SK-N-SH (cell line): Measurements from ENCODE around the gene MAMSTR. TPM values are rescaled to one million over a fixed set of nuclear protein-coding genes. Genes with fewer than 3 reads are reported as not detected.
A peak's percentile ranks its signal among the peaks of the same experiment; 100 is the strongest.

Experiments used
- CTCF ChIA-PET: fragments of 300-600, 350-600 bp; formaldehyde crosslinking; extraction: SDS; loops from one replicate; lab custom pipeline; 2021; lab: Yijun Ruan, JAX
- POLR2A ChIA-PET: fragments of 350-600 bp; sonication (Branson Sonifier 250); formaldehyde crosslinking; extraction: SDS; loops from one replicate; lab custom pipeline; 2020; ENCODE audit warnings: antibody characterized with exemption, inconsistent platforms; lab: Yijun Ruan, JAX
- DNase-seq: peaks from one replicate; pipeline ENCODE4 v3.0.0; 2012
- H2AFZ ChIP-seq: fragments of 200-600 bp; sonication (generic); 2 replicates; pipeline ENCODE4 v1.8.1; 2016; ENCODE audit warnings: antibody characterized with exemption, mild to moderate bottlenecking, low read depth
- H3F3A ChIP-seq: fragments of 200-600 bp; sonication (generic); replicated peaks from 2 replicates; pipeline ENCODE3; 2016; ENCODE audit warnings: antibody characterized with exemption, mild to moderate bottlenecking; ENCODE audit not compliant: insufficient read depth
- H3K27ac ChIP-seq, 2 experiments: fragments of 200-500 bp in 1 of 2; fragments of 200-600 bp in 1 of 2; sonication (Bioruptor generic) in 1 of 2; sonication (generic), shearing (Covaris generic) in 1 of 2; 2 replicates each; pipeline versions ENCODE4 v1.5.1 to v1.6.1; 2014 to 2016; ENCODE audit warnings: low read depth in 2 of 2, inconsistent platforms in 1 of 2, low read length in 1 of 2, mild to moderate bottlenecking in 1 of 2, mixed read lengths in 1 of 2
- H3K27me3 ChIP-seq: fragments of 200-600 bp; sonication (generic), shearing (Covaris generic); 2 replicates; pipeline ENCODE4 v1.6.1; 2016; ENCODE audit warnings: mixed run types; ENCODE audit not compliant: insufficient read depth
- H3K36me3 ChIP-seq, 2 experiments: fragments of 200-500 bp in 1 of 2; fragments of 200-600 bp in 1 of 2; sonication (Bioruptor generic) in 1 of 2; sonication (generic) in 1 of 2; replicated peaks in 1 of 2; 2 replicates each; pipeline versions ENCODE3 to v1.5.1; 2014 to 2016; ENCODE audit warnings: low read length in 1 of 2, mild to moderate bottlenecking in 1 of 2; ENCODE audit not compliant: insufficient read depth in 2 of 2, control insufficient read depth in 1 of 2
- H3K4me1 ChIP-seq, 2 experiments: fragments of 200-500 bp in 1 of 2; fragments of 200-600 bp in 1 of 2; sonication (Bioruptor generic) in 1 of 2; sonication (generic), shearing (Covaris generic) in 1 of 2; 2 replicates each; pipeline versions ENCODE4 v1.5.1 to v1.6.1; 2014 to 2016; ENCODE audit warnings: low read depth in 1 of 2, low read length in 1 of 2, mixed run types in 1 of 2; ENCODE audit not compliant: insufficient read depth in 2 of 2, control insufficient read depth in 1 of 2
- H3K4me2 ChIP-seq: fragments of 200-600 bp; sonication (generic), shearing (Covaris generic); 2 replicates; pipeline ENCODE4 v1.6.1; 2017; ENCODE audit warnings: mixed run types
- H3K4me3 ChIP-seq, 2 experiments: fragments of 200-500 bp in 1 of 2; fragments of 200-600 bp in 1 of 2; sonication (Bioruptor generic) in 1 of 2; sonication (generic), shearing (Covaris generic) in 1 of 2; 2 replicates each; pipeline versions ENCODE4 v1.5.1 to v1.8.1; 2014 to 2016; ENCODE audit warnings: low read depth in 2 of 2, inconsistent platforms in 1 of 2, low read length in 1 of 2, mild to moderate bottlenecking in 1 of 2, mixed read lengths in 1 of 2, moderate library complexity in 1 of 2
- H3K79me2 ChIP-seq: fragments of 200-600 bp; sonication (generic); 2 replicates; pipeline ENCODE4 v1.8.1; 2017; ENCODE audit warnings: mild to moderate bottlenecking; ENCODE audit not compliant: insufficient read depth
- H3K9ac ChIP-seq: fragments of 200-600 bp; sonication (generic); 2 replicates; pipeline ENCODE4 v1.6.1; 2017; ENCODE audit warnings: mixed run types
- H3K9me2 ChIP-seq: fragments of 200-600 bp; sonication (generic); 2 replicates; pipeline ENCODE4 v1.6.1; 2017; ENCODE audit warnings: mixed run types
- H3K9me3 ChIP-seq: fragments of 200-600 bp; sonication (generic); 2 replicates; pipeline ENCODE4 v1.6.1; 2017; ENCODE audit warnings: mixed run types, mild to moderate bottlenecking, moderate library complexity
- H4K20me1 ChIP-seq: fragments of 200-600 bp; sonication (generic); 2 replicates; pipeline ENCODE4 v1.6.1; 2017; ENCODE audit warnings: mild to moderate bottlenecking, mixed run types; ENCODE audit not compliant: insufficient read depth
- CHD2 ChIP-seq: fragments of 150-350 bp; IDR thresholded peaks from 2 replicates; pipeline ENCODE4 v1.6.1; 2018; ENCODE audit warnings: low read length; ENCODE audit not compliant: partially characterized antibody
- EP300 ChIP-seq, 2 experiments: IDR thresholded peaks; 2 replicates each; pipeline versions ENCODE4 v1.4.0 to v1.6.1; 2012; ENCODE audit warnings: borderline replicate concordance in 1 of 2, low read depth in 1 of 2, low read length in 1 of 2
- GATA2 ChIP-seq: sonication (generic); formaldehyde crosslinking; IDR thresholded peaks from 2 replicates; pipeline ENCODE4 v1.5.0; 2020; ENCODE audit warnings: mild to moderate bottlenecking, missing genetic modification reagents
- MXI1 ChIP-seq: IDR thresholded peaks from 2 replicates; pipeline ENCODE4 v1.6.1; 2012; ENCODE audit warnings: mild to moderate bottlenecking, low read depth, low read length, improper control_type of control experiment
- POLR2AphosphoS5 ChIP-seq: IDR thresholded peaks from 2 replicates; pipeline ENCODE4 v1.6.1; 2012; ENCODE audit warnings: low read depth, low read length
- RFX5 ChIP-seq: IDR thresholded peaks from 2 replicates; pipeline ENCODE4 v1.6.1; 2012; ENCODE audit warnings: mild to moderate bottlenecking, improper control_type of control experiment, low read length
- SMC3 ChIP-seq: IDR thresholded peaks from 2 replicates; pipeline ENCODE4 v1.6.1; 2012; ENCODE audit warnings: low read depth, low read length, improper control_type of control experiment
- TCF12 ChIP-seq: IDR thresholded peaks from 2 replicates; pipeline ENCODE4 v1.4.0; 2012
- WGBS: methylation state at CpG from one replicate; pipeline ENCODE4 v1.1.6; 2017; ENCODE audit warnings: low lambda C conversion rate; 5-methylcytosine and 5-hydroxymethylcytosine counted together
- polyA plus RNA-seq, 3 experiments: library from polyadenylated mRNA; depleted of rRNA; stranded (reverse); fragments of >200 nt; gene quantifications; 2 replicates each; pipeline ENCODE4 v1.2.3, GENCODE V29; 2012
- TF ChIP-seq, protein P1 (sequence below): fragments of 150-350 bp; IDR thresholded peaks from 2 replicates; pipeline ENCODE4 v1.6.1; 2017; ENCODE audit warnings: antibody characterized with exemption, low read length, low read depth, borderline replicate concordance
- TF ChIP-seq, protein P2 (sequence below): IDR thresholded peaks from 2 replicates; pipeline ENCODE4 v1.4.0; 2012; ENCODE audit warnings: low read depth, borderline replicate concordance
- TF ChIP-seq, protein P3 (sequence below): IDR thresholded peaks from 2 replicates; pipeline ENCODE4 v1.4.0; 2012; ENCODE audit warnings: low read depth, borderline replicate concordance
- TF ChIP-seq, protein P4 (sequence below): fragments of 200-600 bp; sonication (generic); IDR thresholded peaks from 2 replicates; pipeline ENCODE4 v1.6.1; 2017; ENCODE audit warnings: antibody characterized with exemption, mild to moderate bottlenecking, moderate library complexity

MAMSTR gene
- polyA plus RNA-seq, 1 of the 3 experiments (the other 2 are of a cell fraction), result 1.1 TPM

DNA sequence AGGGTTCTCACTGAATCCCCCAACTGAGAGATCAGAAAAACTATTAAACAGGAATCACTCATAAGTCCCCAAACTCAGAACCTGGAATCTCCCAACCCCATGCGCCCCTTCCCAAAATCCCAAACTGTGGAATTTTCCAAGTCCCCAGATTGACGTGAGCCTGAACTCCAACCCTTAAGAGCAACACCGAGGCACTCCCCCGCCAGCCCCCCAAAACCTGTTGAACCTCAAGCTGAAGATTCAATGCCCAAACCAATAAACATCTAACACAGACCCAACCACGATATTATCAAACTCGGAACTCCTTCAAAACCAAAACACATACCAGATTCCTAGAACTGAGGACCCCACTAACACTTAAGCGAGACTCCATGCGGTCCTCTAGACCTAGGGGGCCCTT is 26.6 kb upstream of the MAMSTR start:
- Histone ChIP-seq H2AFZ (peak overlapping the region; percentile 80; the same call in 1 of the 2 replicates), H3K4me1 (no peaks in the 10 kb centered on the region; a peak in 1 of 4 replicates), H3K9me3 (no peaks in the 10 kb centered on the region), H3K27me3 (no peaks in the 10 kb centered on the region), H3K4me2 (no peak overlapping the region), H3K9ac (no peak overlapping the region), H3K4me3 (no peak overlapping the region), H3K9me2 (no peaks in the 10 kb centered on the region), H3K79me2 (no peaks in the 10 kb centered on the region), H4K20me1 (no peaks in the 10 kb centered on the region), H3K36me3 (no peaks in the 10 kb centered on the region), H3K27ac (no peak overlapping the region), H3F3A (no peaks in the 10 kb centered on the region)
- CTCF ChIA-PET, result interaction anchor here (0.7 to 1.2 kb wide), 2 partner anchors 34 to 70 kb away, joined by 3 read pairs; no protein-coding TSS in a partner anchor
- WGBS, result 92% methylated on average over 8 of the region's 8 CpGs
- POLR2A ChIA-PET, result no interaction called here
- DNase-seq, result no peak
- TF ChIP-seq SMC3, result no peak
- TF ChIP-seq MXI1, result no peak
- TF ChIP-seq, protein P1, sequence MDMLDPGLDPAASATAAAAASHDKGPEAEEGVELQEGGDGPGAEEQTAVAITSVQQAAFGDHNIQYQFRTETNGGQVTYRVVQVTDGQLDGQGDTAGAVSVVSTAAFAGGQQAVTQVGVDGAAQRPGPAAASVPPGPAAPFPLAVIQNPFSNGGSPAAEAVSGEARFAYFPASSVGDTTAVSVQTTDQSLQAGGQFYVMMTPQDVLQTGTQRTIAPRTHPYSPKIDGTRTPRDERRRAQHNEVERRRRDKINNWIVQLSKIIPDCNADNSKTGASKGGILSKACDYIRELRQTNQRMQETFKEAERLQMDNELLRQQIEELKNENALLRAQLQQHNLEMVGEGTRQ, result no peak
- no peak for TF ChIP-seq POLR2AphosphoS5
- TF ChIP-seq, protein P2, sequence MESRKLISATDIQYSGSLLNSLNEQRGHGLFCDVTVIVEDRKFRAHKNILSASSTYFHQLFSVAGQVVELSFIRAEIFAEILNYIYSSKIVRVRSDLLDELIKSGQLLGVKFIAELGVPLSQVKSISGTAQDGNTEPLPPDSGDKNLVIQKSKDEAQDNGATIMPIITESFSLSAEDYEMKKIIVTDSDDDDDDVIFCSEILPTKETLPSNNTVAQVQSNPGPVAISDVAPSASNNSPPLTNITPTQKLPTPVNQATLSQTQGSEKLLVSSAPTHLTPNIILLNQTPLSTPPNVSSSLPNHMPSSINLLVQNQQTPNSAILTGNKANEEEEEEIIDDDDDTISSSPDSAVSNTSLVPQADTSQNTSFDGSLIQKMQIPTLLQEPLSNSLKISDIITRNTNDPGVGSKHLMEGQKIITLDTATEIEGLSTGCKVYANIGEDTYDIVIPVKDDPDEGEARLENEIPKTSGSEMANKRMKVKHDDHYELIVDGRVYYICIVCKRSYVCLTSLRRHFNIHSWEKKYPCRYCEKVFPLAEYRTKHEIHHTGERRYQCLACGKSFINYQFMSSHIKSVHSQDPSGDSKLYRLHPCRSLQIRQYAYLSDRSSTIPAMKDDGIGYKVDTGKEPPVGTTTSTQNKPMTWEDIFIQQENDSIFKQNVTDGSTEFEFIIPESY, result no peak
- TF ChIP-seq TCF12, result no peak
- no peak for TF ChIP-seq RFX5
- TF ChIP-seq, protein P3, sequence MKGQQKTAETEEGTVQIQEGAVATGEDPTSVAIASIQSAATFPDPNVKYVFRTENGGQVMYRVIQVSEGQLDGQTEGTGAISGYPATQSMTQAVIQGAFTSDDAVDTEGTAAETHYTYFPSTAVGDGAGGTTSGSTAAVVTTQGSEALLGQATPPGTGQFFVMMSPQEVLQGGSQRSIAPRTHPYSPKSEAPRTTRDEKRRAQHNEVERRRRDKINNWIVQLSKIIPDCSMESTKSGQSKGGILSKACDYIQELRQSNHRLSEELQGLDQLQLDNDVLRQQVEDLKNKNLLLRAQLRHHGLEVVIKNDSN, result no peak
- no peak for TF ChIP-seq EP300 (IDR thresholded peaks at IDR 0.05; ENCODE audit: borderline replicate concordance in 1 of 2, low read depth in 1 of 2, low read length in 1 of 2)

DNA sequence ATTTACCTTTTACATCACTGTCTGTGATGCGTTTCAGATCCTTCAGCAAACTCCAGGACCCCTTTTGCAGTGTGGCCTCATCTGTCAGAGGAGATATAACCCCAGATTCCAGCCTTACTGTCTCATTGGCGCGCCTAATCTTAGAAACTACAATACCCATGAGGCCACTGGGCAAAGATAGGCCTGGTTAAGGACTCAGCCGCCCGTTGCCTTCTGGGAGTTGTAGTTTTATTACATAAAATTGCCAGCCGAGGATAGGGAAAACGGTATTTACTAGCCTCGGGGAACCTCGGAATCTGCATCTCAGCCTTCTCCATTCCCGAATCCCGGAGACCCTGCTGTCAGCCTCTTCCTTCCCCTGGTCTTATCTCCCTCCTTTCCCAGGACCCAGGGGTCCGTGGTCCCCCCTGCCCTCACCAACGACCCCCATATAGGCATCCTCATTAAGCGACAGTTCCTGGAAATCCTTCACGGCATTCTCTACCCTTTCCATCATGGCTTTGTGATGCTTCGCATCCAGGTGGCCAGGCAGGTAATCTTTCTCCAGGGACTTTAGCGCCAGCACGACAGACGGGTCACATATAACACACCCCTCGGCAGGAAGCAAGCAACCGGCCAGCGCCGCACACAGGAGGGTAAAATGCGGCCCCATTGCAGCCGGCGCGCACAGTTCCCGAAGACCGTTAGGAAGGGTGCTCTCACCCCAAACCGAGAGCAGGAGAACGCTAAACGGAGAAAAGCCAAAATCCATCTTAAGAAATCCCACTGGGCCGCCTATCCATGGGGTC is 25.9 kb upstream of the MAMSTR start:
- H3K4me1 ChIP-seq, result peaks cover 0 to 2% of the 10 kb centered on the region in 2 experiments; a peak in 1 of 4 replicates
- no peaks in the 10 kb centered on the region for H3K27me3 ChIP-seq
- H3K4me3 ChIP-seq, result no peak overlapping the region
- H3F3A ChIP-seq, result no peaks in the 10 kb centered on the region
- H2AFZ ChIP-seq, result no peak overlapping the region
- ChIA-PET CTCF (interaction anchor here (0.7 kb wide), 1 partner anchor 100 kb away, joined by 3 read pairs; the partner anchor contains the start of gene CA11), POLR2A (no interaction called here)
- H3K9me3 ChIP-seq, result no peaks in the 10 kb centered on the region
- H4K20me1 ChIP-seq, result no peaks in the 10 kb centered on the region
- H3K27ac ChIP-seq, result no peak overlapping the region
- H3K9me2 ChIP-seq, result no peaks in the 10 kb centered on the region
- 67% methylated on average over 32 of the region's 33 CpGs for WGBS
- DNase-seq, result peak; percentile 78
- no peaks in the 10 kb centered on the region for H3K36me3 ChIP-seq
- TF ChIP-seq, protein P4, sequence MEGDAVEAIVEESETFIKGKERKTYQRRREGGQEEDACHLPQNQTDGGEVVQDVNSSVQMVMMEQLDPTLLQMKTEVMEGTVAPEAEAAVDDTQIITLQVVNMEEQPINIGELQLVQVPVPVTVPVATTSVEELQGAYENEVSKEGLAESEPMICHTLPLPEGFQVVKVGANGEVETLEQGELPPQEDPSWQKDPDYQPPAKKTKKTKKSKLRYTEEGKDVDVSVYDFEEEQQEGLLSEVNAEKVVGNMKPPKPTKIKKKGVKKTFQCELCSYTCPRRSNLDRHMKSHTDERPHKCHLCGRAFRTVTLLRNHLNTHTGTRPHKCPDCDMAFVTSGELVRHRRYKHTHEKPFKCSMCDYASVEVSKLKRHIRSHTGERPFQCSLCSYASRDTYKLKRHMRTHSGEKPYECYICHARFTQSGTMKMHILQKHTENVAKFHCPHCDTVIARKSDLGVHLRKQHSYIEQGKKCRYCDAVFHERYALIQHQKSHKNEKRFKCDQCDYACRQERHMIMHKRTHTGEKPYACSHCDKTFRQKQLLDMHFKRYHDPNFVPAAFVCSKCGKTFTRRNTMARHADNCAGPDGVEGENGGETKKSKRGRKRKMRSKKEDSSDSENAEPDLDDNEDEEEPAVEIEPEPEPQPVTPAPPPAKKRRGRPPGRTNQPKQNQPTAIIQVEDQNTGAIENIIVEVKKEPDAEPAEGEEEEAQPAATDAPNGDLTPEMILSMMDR, result no peak
- TF ChIP-seq CHD2 (peak; percentile 77), GATA2 (CRISPR knock-in tag) (no peak)
- H3K79me2 ChIP-seq, result no peaks in the 10 kb centered on the region
- no peak overlapping the region for H3K4me2 ChIP-seq
- no peak overlapping the region for H3K9ac ChIP-seq
